Measurements from ENCODE around the gene DCUN1D3.

The DCUN1D3 gene

DNA sequence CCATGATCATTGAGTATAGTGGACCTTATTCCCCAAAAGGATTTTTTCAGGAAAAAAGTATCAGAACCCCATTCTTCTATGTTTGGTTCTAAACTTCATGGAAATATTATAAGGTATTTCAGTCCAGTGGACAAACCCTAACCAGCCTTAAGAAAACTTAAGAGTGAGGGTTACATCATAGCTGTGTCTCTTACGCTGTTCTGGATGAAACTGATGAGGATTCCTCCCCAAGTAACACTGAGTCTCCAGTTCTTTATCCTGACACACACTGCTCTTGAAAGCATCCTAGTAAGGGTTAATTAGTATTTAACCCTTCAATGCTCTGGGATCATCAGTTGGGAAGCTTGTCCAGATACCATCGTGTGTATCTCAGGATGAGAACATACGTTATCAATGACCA is 5.4 kb upstream of the DCUN1D3 start:
- TF ChIP-seq, protein P1, sequence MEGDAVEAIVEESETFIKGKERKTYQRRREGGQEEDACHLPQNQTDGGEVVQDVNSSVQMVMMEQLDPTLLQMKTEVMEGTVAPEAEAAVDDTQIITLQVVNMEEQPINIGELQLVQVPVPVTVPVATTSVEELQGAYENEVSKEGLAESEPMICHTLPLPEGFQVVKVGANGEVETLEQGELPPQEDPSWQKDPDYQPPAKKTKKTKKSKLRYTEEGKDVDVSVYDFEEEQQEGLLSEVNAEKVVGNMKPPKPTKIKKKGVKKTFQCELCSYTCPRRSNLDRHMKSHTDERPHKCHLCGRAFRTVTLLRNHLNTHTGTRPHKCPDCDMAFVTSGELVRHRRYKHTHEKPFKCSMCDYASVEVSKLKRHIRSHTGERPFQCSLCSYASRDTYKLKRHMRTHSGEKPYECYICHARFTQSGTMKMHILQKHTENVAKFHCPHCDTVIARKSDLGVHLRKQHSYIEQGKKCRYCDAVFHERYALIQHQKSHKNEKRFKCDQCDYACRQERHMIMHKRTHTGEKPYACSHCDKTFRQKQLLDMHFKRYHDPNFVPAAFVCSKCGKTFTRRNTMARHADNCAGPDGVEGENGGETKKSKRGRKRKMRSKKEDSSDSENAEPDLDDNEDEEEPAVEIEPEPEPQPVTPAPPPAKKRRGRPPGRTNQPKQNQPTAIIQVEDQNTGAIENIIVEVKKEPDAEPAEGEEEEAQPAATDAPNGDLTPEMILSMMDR (IDR thresholded peaks at IDR 0.05; ENCODE audit: control insufficient read depth, extremely low read depth, insufficient read depth), result no peak
- DNase-seq (ENCODE audit: low read depth), result no peak
- no peak overlapping the region for H3K4me3 ChIP-seq (ENCODE audit: low read depth, low read length)

DNA sequence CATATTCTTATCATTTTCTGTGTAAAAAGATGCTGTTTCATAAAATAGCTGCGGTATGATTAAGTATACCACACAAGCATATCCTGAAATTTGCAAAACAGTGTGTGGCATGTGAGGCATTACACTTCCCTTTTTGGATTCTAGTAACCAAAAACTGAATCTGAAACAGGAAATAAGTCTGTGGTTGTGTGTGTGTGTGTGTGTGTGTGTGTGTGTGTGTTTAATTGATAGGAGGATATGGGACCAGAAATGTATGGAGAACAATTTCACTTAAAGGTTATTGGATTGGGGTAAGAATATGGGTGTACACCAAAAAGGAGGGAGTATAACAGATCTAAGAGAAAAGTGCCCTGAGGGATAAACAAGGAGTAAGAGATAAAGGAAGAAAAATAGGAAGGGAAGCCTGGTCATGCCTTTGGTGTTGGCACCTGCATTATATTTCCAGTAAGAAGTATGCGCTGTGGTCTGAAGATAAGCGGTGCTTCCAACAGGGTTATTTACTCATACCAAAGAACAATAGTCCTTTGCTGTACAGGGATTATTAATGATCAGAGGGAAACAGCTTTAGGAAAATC is 4.4 kb upstream of the DCUN1D3 start:
- H3K4me3 ChIP-seq (ENCODE audit: low read depth, low read length), result no peak overlapping the region

DNA sequence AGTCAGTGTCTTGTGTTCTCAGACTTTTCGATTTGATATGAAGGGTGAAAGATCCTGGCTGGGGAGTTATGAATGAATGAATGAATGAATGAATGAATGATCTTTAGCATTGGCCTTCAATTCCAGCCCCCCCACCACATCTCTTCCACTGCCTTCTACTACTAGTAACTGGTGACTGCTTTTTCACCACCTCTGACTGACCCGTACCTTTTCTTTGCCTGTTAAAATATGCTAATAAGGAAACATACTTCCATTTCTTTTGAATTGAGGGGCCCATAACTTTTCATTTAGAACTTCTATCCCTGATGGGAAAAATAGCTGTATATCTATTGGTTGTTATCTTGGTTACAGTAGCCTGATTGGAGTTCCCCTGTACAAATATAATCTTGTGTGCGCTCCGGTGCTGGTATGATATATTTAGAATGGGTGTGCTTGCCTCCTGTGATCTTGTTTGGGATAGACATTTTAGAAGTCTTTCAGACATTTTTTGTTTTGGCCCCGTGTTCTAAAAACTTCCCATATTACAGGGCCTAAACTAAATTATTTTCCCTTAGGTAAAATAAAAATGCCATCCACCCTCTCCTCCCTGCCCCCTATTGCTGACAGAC is 3.8 kb upstream of the DCUN1D3 start:
- TF ChIP-seq, protein P1 (IDR thresholded peaks at IDR 0.05; ENCODE audit: control insufficient read depth, extremely low read depth, insufficient read depth), result no peak
- no peak for DNase-seq (ENCODE audit: low read depth)
- no peak overlapping the region for H3K4me3 ChIP-seq (ENCODE audit: low read depth, low read length)

More for the DNA sequence above, 4.4 kb upstream of the DCUN1D3 start:
- TF ChIP-seq, protein P1 (IDR thresholded peaks at IDR 0.05; ENCODE audit: control insufficient read depth, extremely low read depth, insufficient read depth), result no peak
- DNase-seq (ENCODE audit: low read depth), result no peak

DNA sequence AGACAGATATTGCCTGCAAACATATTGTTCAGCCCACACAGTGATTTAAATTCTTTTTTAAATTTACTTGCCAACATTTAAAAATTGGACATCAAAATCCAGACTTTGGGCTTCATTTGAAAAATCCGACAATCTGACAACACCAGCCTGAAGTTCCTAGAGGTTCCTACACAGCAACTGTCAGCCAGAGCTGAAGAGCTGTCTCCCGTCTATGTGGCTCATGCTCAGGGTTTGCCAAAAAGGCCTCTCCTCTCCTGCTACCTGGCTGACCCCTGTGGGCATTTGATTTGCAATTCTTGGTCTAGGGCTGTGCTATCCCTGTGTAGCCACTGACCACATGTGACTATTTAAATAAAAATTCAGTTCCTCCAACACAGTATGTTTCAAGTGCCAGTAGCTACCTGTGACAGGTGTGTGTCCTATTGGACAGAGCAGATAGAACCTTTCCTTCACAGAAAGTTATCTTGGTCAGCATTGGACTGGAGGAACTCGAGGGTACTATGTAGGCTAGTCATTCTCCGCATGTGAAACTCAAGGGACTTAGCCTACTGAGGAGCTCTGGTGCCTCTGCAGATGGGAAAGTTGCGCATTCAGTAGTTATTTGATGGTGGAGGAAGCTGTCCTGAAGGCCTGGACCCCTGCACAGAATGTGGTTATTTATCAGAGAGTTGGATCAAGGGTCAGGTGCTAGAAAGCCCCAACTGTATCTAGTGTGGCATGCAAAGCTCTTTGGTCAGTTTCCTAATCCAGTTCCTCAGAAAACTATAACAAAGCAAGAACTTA is 3.1 kb upstream of the DCUN1D3 start:
- no peak overlapping the region for H3K4me3 ChIP-seq (ENCODE audit: low read depth, low read length)
- no peak for DNase-seq (ENCODE audit: low read depth)
- TF ChIP-seq, protein P1 (IDR thresholded peaks at IDR 0.05; ENCODE audit: control insufficient read depth, extremely low read depth, insufficient read depth), result no peak

DNA sequence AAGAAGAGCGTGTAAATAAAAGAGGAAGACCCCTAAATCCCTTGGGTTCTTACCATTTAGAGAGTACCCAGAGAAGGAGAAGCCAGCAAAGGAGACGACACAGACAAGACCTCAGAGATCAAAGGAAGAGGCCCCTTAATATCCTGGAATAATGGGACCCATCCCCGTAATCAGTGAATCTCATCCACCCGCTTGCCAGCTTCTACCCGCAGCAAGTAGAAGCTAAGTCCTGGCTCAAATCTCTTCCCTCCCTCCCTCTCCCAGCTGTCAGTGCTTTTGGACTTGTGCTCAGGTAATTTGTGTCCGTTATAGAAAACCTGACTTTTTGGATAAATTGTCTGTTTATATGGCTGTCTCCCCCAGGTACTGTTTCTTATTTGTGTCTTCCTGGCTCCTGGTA is 2.3 kb upstream of the DCUN1D3 start:
- DNase-seq (ENCODE audit: low read depth), result no peak
- TF ChIP-seq, protein P1 (IDR thresholded peaks at IDR 0.05; ENCODE audit: control insufficient read depth, extremely low read depth, insufficient read depth), result no peak
- H3K4me3 ChIP-seq (ENCODE audit: low read depth, low read length), result peak overlapping the region; percentile 86

DNA sequence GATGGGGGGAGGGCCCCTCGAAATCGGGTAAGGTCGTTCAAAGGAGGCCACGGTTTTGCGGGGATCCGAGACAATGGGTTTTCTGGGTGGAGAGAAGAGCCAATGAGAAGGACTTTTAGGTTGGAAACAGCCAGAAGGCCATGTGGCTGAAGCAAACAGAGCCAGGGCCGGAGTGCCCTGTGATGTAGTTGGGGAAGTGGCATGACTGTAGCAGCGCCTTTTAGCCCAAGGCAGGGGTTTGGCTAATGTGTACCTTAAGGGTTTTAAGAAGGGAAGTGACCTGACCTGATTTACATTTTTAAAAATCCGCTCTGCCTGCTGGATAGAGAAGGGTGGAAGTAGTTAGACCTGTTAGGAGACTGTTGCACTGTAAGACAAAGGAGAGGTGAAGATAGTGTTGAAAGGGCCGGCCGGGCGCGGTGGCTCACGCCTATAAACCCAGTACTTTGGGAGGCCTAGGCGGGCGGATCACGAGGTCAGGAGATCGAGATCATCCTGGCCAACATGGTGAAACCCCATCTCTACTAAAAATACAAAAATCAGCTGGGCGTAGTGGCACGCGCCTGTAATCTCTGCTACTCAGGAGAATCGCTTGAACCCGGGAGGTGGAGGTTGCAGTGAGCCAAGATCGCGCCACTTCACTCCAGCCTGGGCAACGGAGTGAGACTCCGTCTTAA is 1.4 kb upstream of the DCUN1D3 start:
- DNase-seq (ENCODE audit: low read depth), result peak; percentile 89
- TF ChIP-seq, protein P1 (IDR thresholded peaks at IDR 0.05; ENCODE audit: control insufficient read depth, extremely low read depth, insufficient read depth), result no peak
- H3K4me3 ChIP-seq (ENCODE audit: low read depth, low read length), result peak overlapping the region; percentile 86
